HG03066 (cell line): ENCODE data around the gene CCDC33.

Experiments used
- ATAC-seq: cut with Tn5 transposase; IDR thresholded peaks from one replicate; pipeline ENCODE4 v1.9.1; 2021; ENCODE audit warnings: low read depth; ENCODE audit not compliant: unreplicated experiment

CCDC33 gene

DNA sequence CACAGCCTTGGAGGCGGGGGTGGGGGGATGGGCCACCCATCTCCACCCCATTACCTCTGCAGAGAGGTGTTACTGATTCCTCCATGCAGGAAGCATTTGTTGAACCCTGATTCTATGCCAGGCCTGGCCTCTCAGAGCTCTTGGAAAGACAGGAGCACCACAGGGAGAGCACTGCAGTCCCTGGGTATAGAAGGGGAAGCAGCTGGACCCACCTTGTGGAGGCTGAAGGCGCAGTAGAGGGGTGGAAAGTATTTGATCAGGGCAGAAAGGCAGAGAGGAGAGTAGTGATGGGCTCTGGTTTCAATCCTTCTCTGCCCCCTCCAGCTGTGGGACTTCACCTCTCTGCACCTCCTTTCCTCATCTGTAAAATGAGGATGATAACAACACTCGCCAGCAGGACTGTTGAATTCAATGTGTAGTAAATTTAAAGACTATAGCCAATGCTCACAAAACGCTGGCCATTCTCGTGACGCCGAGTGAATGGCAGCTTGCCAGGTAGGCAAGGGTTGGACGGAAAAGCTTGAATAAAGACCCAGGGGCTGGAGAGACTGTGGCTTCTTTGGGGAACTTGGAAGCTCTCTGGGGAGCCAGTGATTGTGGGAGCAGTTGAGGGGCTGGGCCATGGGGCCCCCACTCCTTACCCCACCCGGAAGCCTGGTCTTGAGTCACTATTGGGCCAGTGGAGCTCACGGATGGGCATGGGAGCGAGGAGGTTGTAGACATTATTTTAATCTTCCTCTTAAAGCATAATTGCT lies 8.0 kb upstream of the CCDC33 start:
- ATAC-seq = no peak

DNA sequence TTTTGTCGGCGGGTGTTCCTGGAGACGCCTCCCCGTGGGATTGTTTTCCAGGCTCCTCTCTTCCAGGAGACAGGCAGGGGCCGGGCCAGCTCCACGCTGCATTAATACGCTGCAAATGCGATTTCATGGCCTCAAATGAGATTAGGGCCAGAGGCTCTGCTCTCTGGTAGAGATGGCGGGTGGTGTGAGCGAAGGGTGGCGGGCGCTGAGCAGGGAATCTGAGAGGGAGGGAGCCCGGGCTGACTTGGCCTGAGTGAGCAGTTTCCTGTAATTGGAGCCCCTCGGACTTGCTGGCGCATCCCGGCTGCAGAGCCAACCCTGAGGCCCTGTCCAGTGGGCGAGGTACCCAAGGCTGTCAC lies 7.4 kb upstream of the CCDC33 start:
- no peak for ATAC-seq

DNA sequence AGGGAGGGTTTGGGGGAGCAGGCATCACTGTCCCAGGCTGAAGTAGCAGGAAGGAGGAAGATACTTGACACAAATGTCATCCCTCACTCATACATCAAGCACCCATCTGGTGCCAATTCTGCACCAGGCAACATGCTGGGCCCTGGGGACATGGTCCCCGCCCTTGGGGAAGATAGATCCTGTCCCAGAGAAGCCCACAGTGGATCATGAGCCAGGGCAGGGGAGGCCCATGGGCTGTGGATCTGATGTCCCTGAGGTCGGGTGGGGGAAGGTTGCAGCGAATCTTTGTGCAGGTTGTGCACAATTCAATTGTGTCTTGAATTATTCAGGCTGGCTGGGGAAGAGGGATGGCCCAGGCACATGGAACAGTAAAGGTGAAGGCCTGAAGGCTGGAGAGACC lies 6.4 kb upstream of the CCDC33 start:
- ATAC-seq = no peak

DNA sequence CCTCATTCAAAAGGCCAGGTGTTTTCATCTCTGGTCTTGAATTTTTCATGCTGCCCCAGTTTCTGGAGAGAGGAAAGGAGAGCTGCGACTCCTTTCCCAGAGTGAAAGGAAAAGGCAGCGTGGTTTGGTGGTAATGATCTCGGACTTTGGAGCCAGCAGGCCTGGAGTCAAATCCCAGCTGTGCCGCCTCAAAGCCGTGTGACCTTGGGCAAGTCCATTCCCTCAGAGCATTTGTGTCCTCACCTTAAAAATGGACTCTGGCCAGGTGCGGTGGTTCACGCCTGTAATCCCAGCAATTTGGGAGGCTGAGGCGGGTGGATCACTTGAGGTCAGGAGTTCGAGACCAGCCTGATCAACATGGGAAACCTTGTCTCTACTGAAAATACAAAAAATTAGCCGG lies 4.7 kb upstream of the CCDC33 start:
- no peak for ATAC-seq

DNA sequence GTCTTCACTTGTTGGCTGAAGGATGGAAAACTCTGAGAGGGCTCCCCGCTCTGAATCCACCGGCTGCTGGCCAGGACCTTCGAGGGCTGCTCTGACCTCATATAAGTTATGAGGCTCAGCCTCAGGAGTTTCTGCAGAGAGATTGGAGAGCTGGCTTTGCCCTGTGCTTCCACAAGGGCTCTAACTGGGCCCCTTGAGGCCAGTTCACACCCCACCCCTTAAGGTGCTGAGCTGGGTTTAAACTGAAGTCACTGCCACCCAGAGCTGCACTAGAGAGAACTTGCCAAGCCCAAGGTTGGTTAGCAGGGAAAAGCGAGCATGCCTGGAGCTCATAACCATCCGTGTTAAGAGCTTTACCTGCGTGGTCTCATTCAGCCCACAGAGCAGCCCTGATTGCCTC lies 2.8 kb upstream of the CCDC33 start:
- ATAC-seq = no peak

DNA sequence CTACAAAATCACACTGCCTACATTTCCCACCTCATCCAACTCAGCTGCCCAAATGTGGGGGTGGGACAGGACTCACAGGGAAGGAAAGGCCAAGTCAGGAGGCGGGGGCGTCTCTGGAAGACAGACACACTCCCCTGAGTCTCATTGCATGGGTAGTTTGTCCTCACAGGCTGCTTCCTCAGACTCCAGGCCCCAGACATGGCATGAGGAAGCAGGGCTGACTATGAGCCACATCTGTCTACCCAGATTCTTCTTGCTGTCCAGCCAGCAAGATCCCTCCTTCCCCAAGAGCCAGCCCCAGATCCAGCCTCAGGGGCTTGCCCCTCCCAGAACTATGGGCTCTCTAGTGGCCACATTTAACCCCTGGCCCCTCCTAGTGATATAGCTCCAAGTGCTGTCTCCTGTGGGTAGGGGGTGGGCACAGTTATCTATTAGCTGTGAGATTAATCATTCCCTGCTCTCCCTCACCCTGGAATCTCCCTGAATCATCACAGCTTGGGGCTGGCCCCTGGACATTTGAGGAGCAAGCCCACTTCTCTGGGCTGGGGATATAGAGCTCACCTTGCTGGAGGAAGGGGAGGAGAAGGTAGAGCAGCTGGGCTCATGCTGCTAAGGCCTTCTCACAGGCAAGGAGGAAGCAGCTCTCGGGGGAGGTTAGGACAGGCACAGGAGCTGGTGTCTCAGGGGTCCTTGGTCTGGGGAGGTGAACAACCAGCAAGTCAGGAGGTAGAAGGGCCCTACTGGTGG lies 2.1 kb upstream of the CCDC33 start:
- no peak for ATAC-seq

DNA sequence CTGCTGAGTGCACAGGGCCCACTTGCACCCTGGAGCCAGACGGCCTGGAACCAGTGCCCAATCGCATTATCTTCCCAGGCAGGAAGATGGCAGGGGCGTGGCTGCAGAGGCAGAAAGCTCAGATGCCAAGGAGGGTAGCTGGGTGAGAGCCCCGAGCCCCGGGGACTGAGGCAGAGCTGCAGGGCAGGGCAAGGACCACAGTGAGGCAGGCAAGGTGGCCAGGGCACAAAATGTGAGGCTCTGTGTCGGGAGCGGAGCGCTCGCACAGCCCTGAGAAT lies 1.6 kb upstream of the CCDC33 start:
- no peak for ATAC-seq

DNA sequence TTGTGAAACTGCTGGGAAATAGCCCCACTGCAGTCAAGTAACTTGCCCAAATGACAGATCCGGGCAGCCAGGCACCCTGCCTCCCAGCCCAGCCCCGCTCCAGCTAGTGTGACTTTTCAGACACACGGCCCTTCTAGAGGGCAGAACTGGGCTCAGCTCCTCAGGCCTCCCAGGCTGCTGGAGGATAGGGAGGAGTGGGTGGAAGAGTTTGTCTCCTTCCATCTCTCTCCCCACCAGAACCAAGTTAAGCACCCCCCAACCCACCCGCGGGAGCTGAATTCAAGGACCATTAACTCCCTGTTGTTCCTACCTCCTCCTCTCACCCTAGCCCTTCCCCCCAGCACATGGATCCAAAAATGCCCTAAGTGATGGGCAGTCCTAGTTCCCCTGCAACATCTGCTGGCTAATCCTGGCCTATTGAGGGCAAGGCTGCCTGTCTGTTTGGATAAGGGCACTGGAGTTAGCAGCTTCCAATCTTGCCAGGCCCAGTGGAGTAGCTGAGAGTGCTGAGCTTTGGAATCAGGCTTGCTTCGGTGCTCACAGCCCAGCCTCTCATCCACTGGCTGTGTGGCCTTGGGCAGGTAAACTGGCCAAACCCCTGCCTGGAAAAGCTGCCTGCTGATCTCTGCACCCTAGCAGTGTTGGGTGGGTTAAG lies 3.1 kb downstream of the CCDC33 start:
- no peak for ATAC-seq

DNA sequence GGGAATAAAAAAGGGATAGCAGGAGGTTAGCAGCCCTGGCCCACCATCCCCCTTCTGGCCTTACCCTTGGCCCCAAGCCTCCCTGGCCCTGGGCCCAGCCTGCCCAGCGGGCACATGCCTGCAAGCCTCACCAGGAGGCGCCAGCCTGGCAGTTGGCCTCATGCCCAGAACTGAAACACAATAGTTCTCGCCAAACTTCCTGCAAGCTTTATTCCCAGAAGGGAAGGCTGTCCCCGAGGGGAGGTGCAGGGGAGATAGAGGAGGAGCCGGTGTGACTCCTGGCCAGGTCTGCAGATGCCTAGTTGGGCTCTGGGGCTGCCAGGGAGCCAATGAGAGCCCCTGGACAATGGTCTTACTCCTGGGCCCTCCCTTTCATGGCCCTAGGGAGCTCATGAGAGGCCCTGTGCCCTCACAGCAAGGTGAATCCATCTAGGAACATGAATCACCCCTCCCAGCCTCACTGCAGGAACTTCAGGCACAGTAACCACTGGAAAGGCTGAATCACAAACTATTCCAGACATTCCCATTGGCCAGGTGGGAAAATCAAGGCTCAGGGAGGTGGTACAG lies 4.0 kb downstream of the CCDC33 start:
- ATAC-seq = no peak

DNA sequence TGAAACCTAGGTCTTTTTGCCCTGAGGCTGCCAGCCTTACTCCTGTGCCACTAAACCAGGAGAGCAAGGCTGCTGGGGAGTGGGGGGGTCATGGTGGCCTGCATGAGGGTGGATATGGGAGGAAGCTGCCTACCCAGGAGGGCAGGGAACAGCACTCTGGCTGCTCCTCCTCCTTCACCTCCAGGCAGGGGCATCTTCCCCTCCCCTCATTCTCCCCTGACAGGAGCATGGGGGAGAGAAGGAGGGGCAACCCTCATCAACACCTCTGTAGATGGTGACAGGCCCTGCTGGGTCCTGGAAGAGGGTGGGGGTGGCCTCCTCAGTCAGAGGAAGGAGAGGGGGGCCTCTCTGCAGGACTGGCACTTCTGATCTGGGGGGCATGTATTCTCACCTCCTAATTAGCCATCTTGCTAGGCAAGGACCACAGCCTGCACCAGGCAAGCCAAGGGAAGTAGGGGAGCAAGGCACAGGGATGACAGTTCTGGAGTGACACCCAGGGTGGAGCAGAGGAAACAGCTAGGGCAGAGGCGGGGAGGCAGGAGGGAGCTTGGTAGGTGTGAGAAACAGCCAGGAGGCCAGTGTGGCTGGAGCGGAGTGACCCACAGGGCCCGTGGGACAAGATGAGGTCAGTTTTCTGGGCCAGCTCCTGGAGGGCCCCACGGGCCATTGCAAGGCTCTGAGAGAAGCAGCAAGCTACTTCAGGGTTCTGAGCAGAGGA lies 4.9 kb downstream of the CCDC33 start:
- ATAC-seq = no peak

DNA sequence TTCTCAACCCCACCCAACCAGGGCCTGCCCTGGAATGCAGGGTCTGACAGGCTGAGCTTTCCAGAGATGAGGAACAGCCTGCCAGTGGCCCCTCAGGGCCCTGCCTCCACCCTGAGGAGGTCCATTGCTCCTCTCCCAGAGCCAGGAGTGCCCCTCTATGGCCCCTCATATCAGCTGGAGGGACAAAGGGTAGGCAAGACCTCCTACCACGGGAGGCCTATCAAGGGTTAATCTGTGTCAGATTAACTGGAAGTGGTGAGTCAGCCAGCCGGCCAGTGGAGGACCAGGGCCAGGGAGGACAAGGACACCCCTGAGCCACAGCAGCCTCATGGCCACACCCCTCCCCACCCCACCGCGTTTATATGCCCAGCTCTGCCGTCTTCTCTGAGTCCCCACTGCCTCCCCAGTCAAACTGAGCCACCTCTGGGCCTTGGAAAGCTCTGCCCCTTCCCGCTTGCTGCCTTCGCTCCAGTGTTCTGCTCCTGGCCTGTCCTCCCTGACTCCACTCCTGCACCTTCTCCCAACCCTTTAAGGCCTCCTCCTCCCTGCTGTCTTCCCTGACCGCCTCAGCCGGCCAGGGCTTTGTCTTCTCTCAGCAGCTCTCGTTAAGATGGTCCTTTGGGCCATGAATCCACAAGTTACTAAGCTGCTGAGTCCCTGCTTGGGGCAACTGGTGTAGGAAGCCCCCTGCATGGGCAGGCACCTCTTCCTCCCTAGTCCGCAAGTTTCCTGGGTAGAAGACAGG lies 6.5 kb downstream of the CCDC33 start:
- ATAC-seq = no peak

DNA sequence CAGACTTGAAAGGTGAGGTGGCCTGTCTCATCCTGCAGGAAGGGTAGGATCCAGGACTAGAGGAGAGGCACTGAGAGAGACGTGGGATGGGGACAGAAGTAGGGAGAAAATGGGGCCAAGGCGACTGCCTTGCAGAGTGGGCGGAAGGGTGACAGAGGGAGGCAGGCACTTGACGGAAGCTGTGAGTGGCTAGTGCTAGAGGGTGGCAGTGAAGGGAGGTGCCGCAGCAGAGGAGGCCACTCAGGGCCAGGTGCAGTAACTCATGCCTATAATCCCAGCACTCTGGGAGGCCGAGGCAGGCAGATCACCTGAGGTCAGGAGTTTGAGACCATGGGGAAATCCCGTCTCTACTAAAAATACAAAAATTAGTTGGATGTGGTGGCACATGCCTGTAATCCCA lies 7.3 kb downstream of the CCDC33 start:
- no peak for ATAC-seq

DNA sequence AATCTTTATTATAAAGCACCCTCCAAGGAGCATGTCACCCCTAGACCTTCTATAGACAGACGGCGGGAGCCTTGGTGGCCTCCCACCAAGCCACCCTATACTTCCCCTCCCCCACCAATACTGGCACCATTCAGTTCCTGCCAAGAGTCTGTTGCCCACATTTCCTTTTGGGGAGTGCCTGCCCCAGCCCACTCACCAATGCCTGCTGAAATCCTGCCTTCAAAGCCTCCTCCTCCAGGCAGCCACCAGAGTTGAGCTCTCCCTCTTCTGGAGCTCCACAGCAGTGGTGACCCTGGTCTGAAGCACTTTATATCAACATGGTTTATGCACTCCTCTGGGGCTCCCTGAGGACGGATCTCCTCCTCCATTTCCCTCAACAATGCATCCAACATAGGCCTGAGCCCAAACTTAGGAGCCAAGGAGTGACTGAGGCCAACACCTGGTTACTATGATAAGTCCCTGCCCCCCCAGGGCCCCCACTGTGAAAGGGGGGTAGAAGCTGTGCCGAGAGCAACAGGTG lies 8.8 kb downstream of the CCDC33 start:
- no peak for ATAC-seq

DNA sequence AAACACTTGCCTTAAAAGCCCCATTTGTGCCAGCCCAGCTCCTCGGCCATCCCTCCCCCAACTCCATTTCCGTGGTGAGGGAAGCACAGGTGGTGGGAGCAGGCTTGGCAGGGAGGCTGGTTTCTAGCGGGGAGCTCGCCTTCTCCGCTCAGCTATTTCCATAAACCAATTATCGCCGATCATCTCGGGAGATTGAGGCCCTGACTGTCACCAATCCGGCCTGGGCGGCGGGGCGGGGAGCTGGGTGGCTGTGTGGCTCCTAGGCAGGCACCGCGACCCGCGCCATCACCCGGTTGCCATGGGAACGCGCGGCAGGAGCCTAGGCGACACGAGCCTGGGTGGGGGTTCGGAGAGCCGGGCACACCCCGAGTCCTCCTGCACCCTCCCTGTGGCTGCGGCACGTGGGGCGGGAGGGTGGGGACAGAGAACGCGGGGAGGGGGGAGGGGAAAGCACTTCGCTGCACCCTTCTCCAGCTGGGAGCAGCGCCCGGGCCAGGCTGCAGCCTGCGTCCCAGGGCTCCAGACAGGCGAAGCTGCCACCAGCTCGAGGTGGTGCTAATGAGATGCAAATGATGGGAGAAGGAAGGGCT lies 9.3 kb downstream of the CCDC33 start:
- no peak for ATAC-seq

DNA sequence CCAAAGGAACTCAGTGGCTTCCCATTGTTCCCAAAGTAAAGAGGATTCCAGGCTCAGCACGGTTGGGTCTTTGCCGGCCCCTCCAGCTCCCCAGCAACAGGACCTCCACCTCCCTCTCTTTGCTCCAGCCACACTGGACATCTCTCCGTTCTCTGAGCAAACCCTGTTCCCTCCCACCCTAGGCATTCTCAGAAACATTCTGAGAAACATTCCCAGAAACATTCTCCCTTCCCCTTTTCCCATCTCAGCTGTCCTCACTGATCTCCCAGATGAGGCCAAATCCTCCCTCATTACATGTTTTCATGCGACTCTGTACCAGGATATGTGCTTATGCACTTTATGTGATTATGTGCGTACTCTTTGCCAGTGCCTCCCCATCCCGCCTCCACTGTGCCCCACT lies 14.1 kb downstream of the CCDC33 start:
- ATAC-seq = no peak

DNA sequence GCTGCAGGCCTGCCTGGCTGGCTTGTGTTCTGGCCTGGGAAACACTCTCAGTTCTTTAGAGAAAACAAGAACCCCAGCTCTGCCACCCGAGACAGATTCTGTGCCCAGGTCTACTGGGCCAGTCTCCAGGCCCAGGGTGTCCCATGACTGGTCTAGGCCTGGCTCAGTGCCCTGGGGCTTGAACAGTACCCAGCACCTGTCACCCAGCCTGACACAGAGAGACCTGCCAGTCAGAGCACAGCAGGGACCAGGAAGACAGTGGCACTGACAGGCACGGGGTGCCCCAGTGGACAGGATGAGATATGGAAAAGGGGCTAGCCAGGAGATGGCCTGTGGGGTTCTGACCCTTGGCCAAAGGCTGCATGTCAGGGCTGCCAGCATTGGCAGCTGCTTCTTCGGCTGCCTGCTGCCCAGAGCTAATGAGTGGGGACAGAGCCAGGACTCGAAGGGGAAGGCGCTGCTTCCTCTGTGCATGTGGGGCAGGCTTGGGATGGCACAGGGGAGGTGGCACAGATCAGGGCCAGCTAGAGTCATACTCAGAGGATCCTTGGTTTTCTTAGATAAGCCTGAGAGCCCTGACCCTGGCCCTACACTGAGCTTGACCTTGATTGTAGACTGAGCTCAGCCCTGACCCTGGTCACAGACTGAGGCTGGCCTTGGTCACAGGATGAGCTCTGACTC lies 15.1 kb downstream of the CCDC33 start:
- ATAC-seq = no peak

DNA sequence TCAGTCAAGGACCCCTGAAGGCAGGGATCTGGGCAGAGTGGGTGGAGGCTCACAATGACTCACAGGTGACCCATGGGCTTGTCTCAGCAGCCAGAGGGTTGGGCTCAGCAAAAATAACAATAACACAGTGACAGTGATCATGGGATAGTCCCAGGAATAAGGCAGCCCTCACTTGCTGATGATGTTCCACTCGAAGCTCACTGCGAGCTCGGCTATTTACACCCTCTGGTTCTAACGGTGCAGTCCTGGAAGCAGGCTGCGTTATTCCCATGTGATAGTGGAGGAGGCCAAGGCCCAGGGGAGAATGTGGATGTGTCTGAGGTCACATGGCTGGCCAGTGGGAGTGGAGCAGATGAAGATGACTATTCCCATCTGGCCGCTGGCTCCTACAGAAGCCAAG lies 16.2 kb downstream of the CCDC33 start:
- no peak for ATAC-seq

DNA sequence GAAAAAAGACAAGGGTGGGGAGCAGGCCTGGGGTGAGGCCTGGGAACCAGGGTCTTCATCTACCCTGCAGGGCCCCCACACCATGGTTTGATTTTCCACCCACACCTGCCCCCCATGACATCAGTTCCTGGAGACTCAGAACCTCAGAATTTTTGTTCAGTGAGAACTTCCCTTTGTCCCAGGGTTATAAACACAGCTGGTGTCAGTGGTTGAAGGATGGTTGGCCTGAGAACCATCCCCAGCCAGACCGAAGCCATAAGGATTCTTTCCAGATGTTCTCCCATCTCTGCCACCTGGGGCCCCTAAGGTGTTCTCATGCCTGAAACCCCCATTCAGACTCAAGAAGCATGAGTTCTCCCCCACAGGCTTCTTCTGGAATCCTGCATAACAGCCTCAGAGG lies 16.6 kb downstream of the CCDC33 start:
- ATAC-seq = no peak

DNA sequence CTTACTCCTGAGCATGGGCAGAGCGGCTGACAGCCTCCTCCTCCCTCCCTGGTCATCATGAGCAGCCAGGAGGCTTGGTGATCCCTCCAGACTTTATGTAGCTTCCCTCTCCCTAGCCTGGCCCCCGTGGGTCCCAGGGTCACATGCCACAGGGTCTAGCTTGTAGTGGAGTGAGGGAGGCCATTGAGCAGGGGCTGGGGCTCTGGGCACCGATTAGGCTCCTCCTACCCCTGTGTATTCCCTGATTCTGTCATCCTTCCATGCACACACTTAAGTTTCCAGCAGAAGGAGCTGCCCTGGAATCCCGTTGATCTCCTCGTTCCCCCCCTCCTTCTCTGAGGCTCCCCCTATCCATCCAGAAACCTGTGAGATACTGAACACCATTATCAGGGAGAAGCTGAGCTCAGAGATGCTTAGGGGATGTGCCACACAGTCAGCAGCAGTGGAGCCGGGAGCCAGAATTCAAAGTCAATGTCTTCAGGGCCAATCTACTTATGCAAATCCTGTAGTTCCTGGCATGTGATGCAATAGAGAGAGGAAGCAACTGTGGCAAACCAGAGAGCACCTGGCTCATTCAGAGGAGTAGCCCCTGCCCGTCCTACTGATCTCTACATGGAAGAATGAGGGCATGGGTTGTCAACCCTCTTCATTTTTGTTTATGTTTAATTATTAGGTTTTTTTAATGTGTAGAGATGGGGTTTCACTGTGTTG lies 17.2 kb downstream of the CCDC33 start:
- no peak for ATAC-seq
